ENCODE results near the gene PTCH2.

GRCh38 chr1:44874155-44874554, 31.1 kb upstream of the PTCH2 start:
- TF ChIP-seq CTCF (IDR thresholded peaks at IDR 0.05; ENCODE audit: insufficient read depth, low read length) (no peak), POLR2AphosphoS5 (IDR thresholded peaks at IDR 0.05; ENCODE audit: low read depth) (no peak), SPI1 (IDR thresholded peaks at IDR 0.05; ENCODE audit: borderline replicate concordance, low read depth) (no peak), REST (IDR thresholded peaks at IDR 0.05; ENCODE audit: insufficient replicate concordance, low read depth) (no peak), GABPA (IDR thresholded peaks at IDR 0.05; ENCODE audit: low read depth) (no peak)

All from HL-60 (cell line).